HEK293T (cell line): Measurements from ENCODE around the gene MRTO4.

ENCODE experiments used
- CTBP1 ChIP-seq: fragments of 450-650 bp; IDR thresholded peaks from 2 replicates; pipeline ENCODE4 v1.6.1; 2016; ENCODE audit warnings: borderline replicate concordance
- ELF4 ChIP-seq: fragments of 450-650 bp; IDR thresholded peaks from 2 replicates; pipeline ENCODE4 v1.6.1; 2017; ENCODE audit warnings: antibody characterized with exemption
- FOXA1 ChIP-seq: fragments of 450-650 bp; IDR thresholded peaks from 2 replicates; pipeline ENCODE4 v1.6.1; 2016; ENCODE audit warnings: mild to moderate bottlenecking
- FOXK2 ChIP-seq: fragments of 450-650 bp; IDR thresholded peaks from 2 replicates; pipeline ENCODE4 v1.6.1; 2016; ENCODE audit warnings: mild to moderate bottlenecking
- FOXM1 ChIP-seq: fragments of 450-650 bp; IDR thresholded peaks from 2 replicates; pipeline ENCODE4 v1.6.1; 2017; ENCODE audit warnings: mild to moderate bottlenecking, borderline replicate concordance
- HDGF ChIP-seq: fragments of 450-650 bp; IDR thresholded peaks from 2 replicates; pipeline ENCODE4 v1.6.1; 2017; ENCODE audit warnings: antibody characterized with exemption, borderline replicate concordance
- L3MBTL2 ChIP-seq: fragments of 450-650 bp; conservative IDR thresholded peaks from 2 replicates; pipeline ENCODE4 v1.6.1; 2016; ENCODE audit warnings: mild to moderate bottlenecking
- NFRKB ChIP-seq: fragments of 450-650 bp; IDR thresholded peaks from 2 replicates; pipeline ENCODE4 v1.6.1; 2016; ENCODE audit warnings: mild to moderate bottlenecking, moderate library complexity
- PKNOX1 ChIP-seq: fragments of 450-650 bp; IDR thresholded peaks from 2 replicates; pipeline ENCODE4 v1.6.1; 2016
- SP1 ChIP-seq: fragments of 450-650 bp; IDR thresholded peaks from 2 replicates; pipeline ENCODE4 v1.6.1; 2017

GRCh38 chr1:19229229-19229628, 22.4 kb upstream of the MRTO4 start:
- TF ChIP-seq FOXA1 = no peak
- TF ChIP-seq FOXM1 = no peak
- no peak for TF ChIP-seq L3MBTL2
- no peak for TF ChIP-seq SP1
- TF ChIP-seq FOXK2 = no peak
- TF ChIP-seq ELF4 = no peak
- TF ChIP-seq NFRKB = no peak
- no peak for TF ChIP-seq PKNOX1
- TF ChIP-seq HDGF = no peak
- no peak for TF ChIP-seq CTBP1
